Activated CD8-positive, alpha-beta memory T cell treated with anti-CD3 and anti-CD28 coated beads, Interleukin-2, amount 10 ng/mL, durations not matched to agents 7 days and 5 days (primary cell): ENCODE data around the gene FMNL1. TPM values are rescaled to one million over a fixed set of nuclear protein-coding genes. Genes with fewer than 3 reads are reported as not detected.

Source experiments
- ATAC-seq: fragments of 150-1000 bp; cut with Tn5 transposase; one replicate; pipeline ENCODE4 v1.10.0; 2021; ENCODE audit warnings: moderate library complexity
- CTCF ChIA-PET: fragments of 350-600 bp; sonication (Branson Sonifier 250); formaldehyde crosslinking; loops from one replicate; lab custom pipeline; 2021; ENCODE audit warnings: antibody characterized with exemption; lab: Charles Lee
- DNase-seq: peaks from one replicate; pipeline ENCODE4 v3.0.0-alpha.2; 2020
- H3K27ac Mint-ChIP-seq: one replicate; pipeline ENCODE4 v1.8.0; 2021; ENCODE audit warnings: mild to moderate bottlenecking, mixed read lengths
- H3K27me3 Mint-ChIP-seq: one replicate; pipeline ENCODE4 v1.8.0; 2021; ENCODE audit warnings: mixed read lengths
- H3K36me3 Mint-ChIP-seq: one replicate; pipeline ENCODE4 v1.8.0; 2021; ENCODE audit warnings: mild to moderate bottlenecking, mixed read lengths
- H3K4me1 Mint-ChIP-seq: one replicate; pipeline ENCODE4 v1.8.0; 2021; ENCODE audit warnings: mixed read lengths
- H3K4me3 Mint-ChIP-seq: one replicate; pipeline ENCODE4 v1.8.0; 2021; ENCODE audit warnings: mild to moderate bottlenecking, moderate library complexity, mixed read lengths
- H3K9me3 Mint-ChIP-seq: one replicate; pipeline ENCODE4 v1.8.0; 2022; ENCODE audit warnings: low read depth, mixed read lengths
- total RNA-seq, 2 experiments: library from RNA; stranded (reverse); gene quantifications; one replicate each; pipeline ENCODE4 v1.2.3, GENCODE V29; 2021

Gene FMNL1
- total RNA-seq, 2 experiments from 2014 or later: 482 to 504 TPM

GRCh38 chr17:45257115-45257514 is 35.4 kb downstream of the FMNL1 start:
- no peak overlapping the region for H3K27ac Mint-ChIP-seq
- DNase-seq (no peak), ATAC-seq (no peak)
- H3K27me3 Mint-ChIP-seq: no peaks in the 10 kb centered on the region
- peaks cover 32% of the 10 kb centered on the region for H3K4me1 Mint-ChIP-seq
- CTCF ChIA-PET: interaction anchor here (1.0 to 3.0 kb wide), 5 partner anchors 13 to 128 kb away, joined by 5 to 14 read pairs (median 7); no protein-coding TSS in a partner anchor
- peaks cover 2% of the 10 kb centered on the region for H3K36me3 Mint-ChIP-seq
- no peak overlapping the region for H3K4me3 Mint-ChIP-seq
- no peaks in the 10 kb centered on the region for H3K9me3 Mint-ChIP-seq

GRCh38 chr17:45258981-45259380 is 37.3 kb downstream of the FMNL1 start:
- no peaks in the 10 kb centered on the region for H3K27me3 Mint-ChIP-seq
- ATAC-seq (no peak), DNase-seq (no peak)
- CTCF ChIA-PET: interaction anchor here (1.1 to 2.8 kb wide), 7 partner anchors 11 to 126 kb away, joined by 3 to 8 read pairs (median 5); partner anchors contain the start of genes ACBD4 and FMNL1
- H3K4me1 Mint-ChIP-seq: peaks cover 37% of the 10 kb centered on the region
- no peak overlapping the region for H3K27ac Mint-ChIP-seq
- H3K4me3 Mint-ChIP-seq: no peak overlapping the region
- H3K36me3 Mint-ChIP-seq: no peaks in the 10 kb centered on the region
- H3K9me3 Mint-ChIP-seq: no peaks in the 10 kb centered on the region

GRCh38 chr17:45260204-45260783 is 38.6 kb downstream of the FMNL1 start:
- no peaks in the 10 kb centered on the region for H3K27me3 Mint-ChIP-seq
- DNase-seq (no peak), ATAC-seq (no peak)
- peaks cover 4% of the 10 kb centered on the region for H3K36me3 Mint-ChIP-seq
- CTCF ChIA-PET: interaction anchor here (0.9 to 2.8 kb wide), 7 partner anchors 12 to 125 kb away, joined by 3 to 8 read pairs (median 5); partner anchors contain the start of genes ACBD4 and MAP3K14
- H3K27ac Mint-ChIP-seq: no peak overlapping the region
- no peaks in the 10 kb centered on the region for H3K9me3 Mint-ChIP-seq
- peaks cover 34% of the 10 kb centered on the region for H3K4me1 Mint-ChIP-seq
- H3K4me3 Mint-ChIP-seq: peak overlapping the region; percentile 6

- peak; percentile 91 for ATAC-seq
- CTCF ChIA-PET: interaction anchor here (0.6 to 2.1 kb wide), 7 partner anchors 12 to 127 kb away, joined by 3 to 18 read pairs (median 3); partner anchors contain the start of genes ACBD4 and MAP3K14
- H3K27me3 Mint-ChIP-seq: no peaks in the 10 kb centered on the region
- peak within 1 kb of the TSS; percentile 74 for H3K4me3 Mint-ChIP-seq
- peak within 1 kb of the TSS; percentile 83 for H3K27ac Mint-ChIP-seq
- DNase-seq: peak; percentile 88
- H3K4me1 Mint-ChIP-seq: peaks cover 26% of the 10 kb centered on the region
- H3K36me3 Mint-ChIP-seq: peaks cover 7% of the 10 kb centered on the region
- H3K9me3 Mint-ChIP-seq: no peaks in the 10 kb centered on the region
Measured at GRCh38 chr17:45261577-45262515, 40.2 kb downstream of the FMNL1 start, which contains the start of gene SPATA32. Gene SPATA32 (minus strand): TSS chr17:45262094. CDS start chr17:45262016, 78 bp downstream.

GRCh38 chr17:45262516-45263476 is 41.1 kb downstream of the FMNL1 start:
- no peaks in the 10 kb centered on the region for H3K9me3 Mint-ChIP-seq
- DNase-seq (no peak), ATAC-seq (no peak)
- H3K4me3 Mint-ChIP-seq: peak overlapping the region; percentile 74
- peak overlapping the region; percentile 83 for H3K27ac Mint-ChIP-seq
- no peaks in the 10 kb centered on the region for H3K27me3 Mint-ChIP-seq
- H3K36me3 Mint-ChIP-seq: peaks cover 16% of the 10 kb centered on the region
- CTCF ChIA-PET: interaction anchor here (0.7 to 2.1 kb wide), 7 partner anchors 9 to 128 kb away, joined by 3 to 18 read pairs (median 3); partner anchors contain the start of gene ACBD4
- H3K4me1 Mint-ChIP-seq: peaks cover 23% of the 10 kb centered on the region

- peaks cover 23% of the 10 kb centered on the region for H3K4me1 Mint-ChIP-seq
- H3K4me3 Mint-ChIP-seq: no peak overlapping the region
- H3K36me3 Mint-ChIP-seq: peaks cover 20% of the 10 kb centered on the region
- no peak overlapping the region for H3K27ac Mint-ChIP-seq
- CTCF ChIA-PET: interaction anchor here (0.8 to 2.1 kb wide), 5 partner anchors 8 to 128 kb away, joined by 3 to 18 read pairs (median 3); partner anchors contain the start of gene ACBD4
- ATAC-seq (no peak), DNase-seq (no peak)
- no peaks in the 10 kb centered on the region for H3K9me3 Mint-ChIP-seq
- no peaks in the 10 kb centered on the region for H3K27me3 Mint-ChIP-seq
Measured at GRCh38 chr17:45263477-45263860, 41.8 kb downstream of the FMNL1 start.

- ATAC-seq (no peak), DNase-seq (no peak)
- Mint-ChIP-seq H3K9me3 (no peaks in the 10 kb centered on the region), H3K27me3 (no peaks in the 10 kb centered on the region), H3K36me3 (peaks cover 22% of the 10 kb centered on the region), H3K4me1 (peaks cover 23% of the 10 kb centered on the region), H3K27ac (no peak overlapping the region), H3K4me3 (no peak overlapping the region)
- CTCF ChIA-PET: interaction anchor here (4.3 kb wide), 1 partner anchor 13 kb away, joined by 22 read pairs; no protein-coding TSS in a partner anchor
Measured at GRCh38 chr17:45264430-45264829, 42.7 kb downstream of the FMNL1 start.

GRCh38 chr17:45264988-45265387 is 43.3 kb downstream of the FMNL1 start:
- no peaks in the 10 kb centered on the region for H3K27me3 Mint-ChIP-seq
- ATAC-seq (no peak), DNase-seq (no peak)
- peaks cover 23% of the 10 kb centered on the region for H3K4me1 Mint-ChIP-seq
- CTCF ChIA-PET: interaction anchor here (1.2 to 4.3 kb wide), 4 partner anchors 10 to 46 kb away, joined by 3 to 26 read pairs (median 12); no protein-coding TSS in a partner anchor
- peaks cover 26% of the 10 kb centered on the region for H3K36me3 Mint-ChIP-seq
- no peak overlapping the region for H3K27ac Mint-ChIP-seq
- H3K4me3 Mint-ChIP-seq: no peak overlapping the region
- H3K9me3 Mint-ChIP-seq: no peaks in the 10 kb centered on the region

GRCh38 chr17:45265821-45266220 is 44.1 kb downstream of the FMNL1 start:
- no peak overlapping the region for H3K4me3 Mint-ChIP-seq
- DNase-seq: no peak
- H3K4me1 Mint-ChIP-seq: peaks cover 24% of the 10 kb centered on the region
- peaks cover 32% of the 10 kb centered on the region for H3K36me3 Mint-ChIP-seq
- CTCF ChIA-PET: interaction anchor here (1.2 to 4.3 kb wide), 6 partner anchors 10 to 119 kb away, joined by 3 to 26 read pairs (median 9); no protein-coding TSS in a partner anchor
- no peak overlapping the region for H3K27ac Mint-ChIP-seq
- H3K27me3 Mint-ChIP-seq: no peaks in the 10 kb centered on the region
- no peaks in the 10 kb centered on the region for H3K9me3 Mint-ChIP-seq
- ATAC-seq: no peak

GRCh38 chr17:45266372-45266926 is 44.8 kb downstream of the FMNL1 start:
- H3K36me3 Mint-ChIP-seq: peaks cover 35% of the 10 kb centered on the region
- no peak overlapping the region for H3K4me3 Mint-ChIP-seq
- CTCF ChIA-PET: interaction anchor here (1.2 to 4.3 kb wide), 5 partner anchors 9 to 119 kb away, joined by 3 to 26 read pairs (median 15); no protein-coding TSS in a partner anchor
- no peaks in the 10 kb centered on the region for H3K27me3 Mint-ChIP-seq
- ATAC-seq (no peak), DNase-seq (no peak)
- peaks cover 22% of the 10 kb centered on the region for H3K4me1 Mint-ChIP-seq
- no peak overlapping the region for H3K27ac Mint-ChIP-seq
- H3K9me3 Mint-ChIP-seq: no peaks in the 10 kb centered on the region

GRCh38 chr17:45267436-45268055 is 45.9 kb downstream of the FMNL1 start:
- H3K27ac Mint-ChIP-seq: no peak overlapping the region
- CTCF ChIA-PET: interaction anchor here (2.7 to 4.3 kb wide), 4 partner anchors 10 to 118 kb away, joined by 7 to 26 read pairs (median 18); no protein-coding TSS in a partner anchor

More at GRCh38 chr17:45267436-45268055, 45.9 kb downstream of the FMNL1 start:
- peaks cover 39% of the 10 kb centered on the region for H3K36me3 Mint-ChIP-seq
- no peaks in the 10 kb centered on the region for H3K9me3 Mint-ChIP-seq
- H3K4me3 Mint-ChIP-seq: no peak overlapping the region
- H3K4me1 Mint-ChIP-seq: peaks cover 15% of the 10 kb centered on the region
- H3K27me3 Mint-ChIP-seq: no peaks in the 10 kb centered on the region
- ATAC-seq: no peak
- no peak for DNase-seq
